Ovary (tissue), 3 donors: ENCODE data around the gene SAE1.

Experiments
- CTCF ChIP-seq, 3 donors: fragments of 450-650 bp in 2 of 3; fragments of 200-600 bp in 1 of 3; IDR thresholded peaks; one replicate each; pipeline versions ENCODE4 v1.5.1 to v1.8.0; 2016 to 2022; ENCODE audit warnings: antibody characterized with exemption in 3 of 3, mild to moderate bottlenecking in 1 of 3
- EP300 ChIP-seq: sonication (generic); formaldehyde crosslinking; IDR thresholded peaks from one replicate; pipeline ENCODE4 v1.6.1; 2017; ENCODE audit warnings: antibody characterized with exemption
- POLR2A ChIP-seq: fragments of 450-650 bp; IDR thresholded peaks from one replicate; pipeline ENCODE4 v1.6.1; 2017; ENCODE audit warnings: antibody characterized with exemption, mild to moderate bottlenecking, moderate library complexity
- donor health status: DM: no; HTN: no; CAD: no.

- TF ChIP-seq CTCF (IDR thresholded peaks at IDR 0.05) (no peak), POLR2A (no peak), EP300 (no peak)
Observed at GRCh38 chr19:47183601-47184000, 53.0 kb downstream of the SAE1 start.
